SHP77 (cell line): ENCODE results near the gene KRTAP10-5.
"Not testable (repeated sequence)": the region's sequence is repeated elsewhere in the genome, so short reads cannot be mapped to it uniquely, and the experiment has no call there.

Experiments
- DNase-seq, 2 experiments: peaks; one replicate each; lab custom pipeline; 2025; lab: John Stamatoyannopoulos, UW

The KRTAP10-5 gene, protein sequence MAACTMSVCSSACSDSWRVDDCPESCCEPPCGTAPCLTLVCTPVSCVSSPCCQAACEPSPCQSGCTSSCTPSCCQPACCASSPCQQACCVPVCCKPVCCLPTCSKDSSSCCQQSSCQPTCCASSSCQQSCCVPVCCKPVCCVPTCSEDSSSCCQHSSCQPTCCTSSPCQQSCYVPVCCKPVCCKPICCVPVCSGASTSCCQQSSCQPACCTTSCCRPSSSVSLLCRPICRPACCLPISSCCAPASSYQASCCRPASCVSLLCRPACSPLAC

DNA sequence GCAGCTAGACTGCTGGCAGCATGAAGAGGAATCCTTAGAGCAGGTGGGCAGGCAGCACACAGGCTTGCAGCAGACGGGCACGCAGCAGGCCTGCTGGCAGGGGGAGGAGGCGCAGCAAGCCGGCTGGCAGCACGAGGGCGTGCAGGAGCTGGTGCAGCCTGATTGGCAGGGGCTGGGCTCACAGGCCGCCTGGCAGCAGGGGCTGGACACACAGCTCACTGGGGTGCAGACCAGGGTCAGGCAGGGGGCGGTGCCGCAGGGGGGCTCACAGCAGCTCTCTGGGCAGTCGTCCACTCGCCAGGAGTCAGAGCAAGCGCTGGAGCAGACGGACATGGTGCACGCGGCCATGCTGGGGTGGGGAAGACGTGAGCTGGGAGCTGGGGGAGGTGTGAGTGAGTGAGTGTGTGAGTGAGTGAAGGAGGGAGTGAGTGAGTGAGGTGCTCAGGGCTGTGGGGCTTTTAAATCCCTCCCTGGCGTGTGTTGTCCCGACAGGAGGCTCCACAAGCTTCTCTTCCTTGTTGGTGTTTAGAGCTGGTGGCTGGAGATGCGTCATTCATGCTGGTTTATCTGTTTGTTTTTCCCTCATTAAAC is at the start of gene KRTAP10-5:
KRTAP10-5 (minus strand) TSS at position 374 of the 591 bp plus-strand sequence; CDS start at position 348, 26 bp downstream.
- DNase-seq = peak in 1 of 2 experiments; percentile 69

DNA sequence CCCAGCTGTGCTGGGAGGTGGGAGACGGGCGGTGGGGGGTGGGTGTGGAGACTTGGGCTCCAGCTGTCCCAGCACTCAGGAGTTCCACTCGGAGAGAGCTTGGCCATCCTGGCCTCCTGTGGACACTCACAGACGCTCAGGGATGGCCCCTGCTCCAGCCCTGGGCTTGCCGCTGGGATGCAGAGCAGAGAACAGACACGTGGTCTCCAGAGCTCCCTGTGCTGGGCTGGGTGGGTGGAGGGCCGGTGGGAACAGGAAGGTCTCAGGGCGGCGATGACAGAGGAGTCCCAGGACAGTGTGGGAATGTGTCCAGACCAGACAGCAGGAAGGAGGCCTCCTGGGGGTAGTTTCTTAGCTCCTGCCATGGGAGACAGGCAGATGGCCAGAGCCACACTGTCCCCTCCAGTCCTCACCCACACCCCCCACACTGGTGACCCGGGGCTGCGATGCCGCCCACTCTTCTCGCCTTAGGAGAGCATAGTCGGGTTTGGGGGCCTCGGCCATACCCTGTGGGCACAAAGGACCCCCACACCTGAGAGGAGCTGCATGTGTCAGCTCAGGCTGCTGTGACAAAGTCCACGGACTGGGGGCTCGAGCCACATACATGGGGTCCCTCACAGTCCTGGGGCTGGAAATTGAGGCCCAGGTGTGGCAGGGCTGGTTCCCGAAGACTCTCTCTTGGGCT is 48.4 kb upstream of the KRTAP10-5 start:
- DNase-seq = no peak

DNA sequence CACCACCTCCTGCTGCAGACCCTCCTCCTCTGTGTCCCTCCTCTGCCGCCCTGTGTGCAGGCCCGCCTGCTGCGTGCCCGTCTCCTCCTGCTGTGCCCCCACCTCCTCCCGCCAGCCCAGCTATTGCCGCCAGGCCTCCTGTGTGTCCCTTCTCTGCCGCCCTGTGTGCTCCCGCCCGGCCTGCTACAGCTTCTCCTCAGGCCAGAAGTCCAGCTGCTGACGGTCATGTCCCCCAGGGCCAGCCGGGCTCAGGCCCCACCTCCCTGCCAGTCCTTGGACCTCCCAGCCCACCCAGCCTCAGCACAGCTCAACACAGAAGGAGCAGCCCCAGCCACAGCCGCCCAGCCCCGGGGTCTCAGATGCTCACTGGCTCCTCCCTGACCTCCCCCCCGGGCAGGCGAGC is 47.4 kb upstream of the KRTAP10-5 start:
- DNase-seq = not testable (repeated sequence)

DNA sequence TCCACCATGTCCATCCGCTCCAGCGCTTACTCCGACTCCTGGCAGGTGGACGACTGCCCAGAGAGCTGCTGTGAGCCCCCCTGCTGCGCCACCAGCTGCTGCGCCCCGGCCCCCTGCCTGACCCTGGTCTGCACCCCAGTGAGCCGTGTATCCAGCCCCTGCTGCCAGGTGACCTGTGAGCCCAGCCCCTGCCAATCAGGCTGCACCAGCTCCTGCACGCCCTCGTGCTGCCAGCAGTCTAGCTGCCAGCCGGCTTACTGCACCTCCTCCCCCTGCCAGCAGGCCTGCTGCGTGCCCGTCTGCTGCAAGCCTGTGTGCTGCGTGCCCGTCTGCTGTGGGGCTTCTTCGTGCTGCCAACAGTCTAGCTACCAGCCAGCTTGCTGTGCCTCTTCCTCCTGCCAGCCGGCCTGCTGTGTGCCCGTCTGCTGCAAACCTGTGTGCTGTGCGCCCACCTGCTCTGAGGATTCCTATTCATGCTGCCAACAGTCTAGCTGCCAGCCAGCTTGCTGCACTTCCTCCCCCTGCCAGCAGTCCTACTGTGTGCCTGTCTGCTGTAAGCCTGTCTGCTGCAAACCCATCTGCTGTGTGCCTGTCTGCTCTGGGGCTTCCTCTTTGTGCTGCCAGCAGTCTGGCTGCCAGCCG is 46.9 kb upstream of the KRTAP10-5 start:
- not testable (repeated sequence) for DNase-seq

DNA sequence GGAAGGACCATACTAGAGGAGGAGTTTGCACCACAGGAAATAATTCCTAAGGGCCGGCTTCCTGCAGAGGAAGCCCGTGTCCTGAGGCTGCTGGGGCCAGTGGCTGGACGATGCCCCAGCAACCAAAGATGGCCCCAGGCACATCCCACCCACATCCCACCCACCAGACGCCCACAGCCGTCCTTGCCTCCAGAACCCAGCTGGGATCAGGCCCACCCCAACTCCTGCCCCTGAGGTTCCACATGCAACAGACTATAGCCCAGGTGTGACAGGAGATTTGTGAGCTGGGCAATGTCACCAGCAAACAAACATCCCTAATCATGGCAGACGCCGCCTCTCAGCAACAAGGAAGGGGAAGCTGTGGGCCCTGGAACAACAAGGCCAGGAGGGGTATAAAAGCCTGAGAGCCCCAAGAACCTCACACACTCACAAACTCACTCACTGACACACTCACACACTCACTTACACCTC is 46.3 kb upstream of the KRTAP10-5 start, which contains the start of gene KRTAP10-9:
KRTAP10-9 (plus strand) TSS at position 421 of the 471 bp plus-strand sequence. CDS start 79 bp downstream, outside the sequence.
- DNase-seq = no peak

DNA sequence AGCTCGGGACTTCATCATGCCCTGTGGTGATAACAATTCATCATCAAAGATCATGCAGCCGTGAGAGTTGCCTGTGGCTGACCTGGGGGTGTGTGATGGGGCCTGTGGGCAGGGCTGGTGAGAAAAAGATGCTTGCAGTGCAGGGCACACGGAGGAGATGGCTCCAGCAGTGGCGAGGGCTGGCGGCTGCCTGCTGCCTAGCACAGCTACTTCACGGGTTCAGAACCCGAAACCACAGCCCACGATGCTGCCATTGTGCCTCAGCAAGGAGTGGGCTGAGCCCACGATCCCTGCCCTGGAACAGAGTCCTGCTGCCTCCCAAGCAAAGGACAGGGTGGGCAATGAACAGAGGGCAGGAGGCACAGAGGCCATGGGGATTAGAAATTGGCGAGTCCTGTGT is 45.9 kb upstream of the KRTAP10-5 start:
- no peak for DNase-seq

DNA sequence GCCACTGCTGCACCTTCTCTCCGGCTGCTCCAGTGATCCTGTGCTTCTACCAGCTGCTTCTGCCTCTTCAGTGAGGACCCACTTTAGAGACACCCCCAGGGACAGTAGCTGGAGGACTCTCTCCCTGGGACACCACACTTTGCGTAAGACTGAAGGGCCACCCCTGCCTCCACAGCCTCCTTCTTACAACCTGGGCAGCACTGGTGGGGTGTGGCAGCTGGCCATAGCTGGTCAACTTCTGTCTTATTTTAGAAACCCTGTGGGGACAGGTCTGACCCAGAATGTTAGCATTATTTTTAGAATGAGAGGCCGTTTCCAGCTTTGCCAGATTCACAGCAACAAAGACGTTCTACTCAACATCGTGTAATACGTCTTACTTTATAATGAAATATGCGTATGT is 45.4 kb upstream of the KRTAP10-5 start:
- DNase-seq = no peak

DNA sequence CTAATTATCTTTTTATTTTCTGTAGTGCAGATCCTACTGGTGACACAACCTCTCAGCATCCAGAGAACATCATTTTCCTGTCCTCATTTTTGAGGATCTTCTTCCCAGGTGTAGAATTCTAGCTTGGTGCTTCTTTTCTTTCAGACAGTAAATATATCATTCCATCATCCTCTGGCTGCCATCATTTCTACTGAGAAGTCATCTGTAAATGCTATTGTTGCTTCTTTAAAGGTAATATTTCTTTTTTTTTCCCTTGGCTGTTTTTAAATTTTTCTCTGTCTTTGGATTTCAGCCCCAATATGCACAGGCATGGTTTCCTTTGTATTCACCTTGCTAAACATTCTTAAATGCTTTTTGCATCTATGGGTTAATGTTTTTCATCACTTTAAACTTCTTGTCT is 43.2 kb upstream of the KRTAP10-5 start:
- DNase-seq = no peak

DNA sequence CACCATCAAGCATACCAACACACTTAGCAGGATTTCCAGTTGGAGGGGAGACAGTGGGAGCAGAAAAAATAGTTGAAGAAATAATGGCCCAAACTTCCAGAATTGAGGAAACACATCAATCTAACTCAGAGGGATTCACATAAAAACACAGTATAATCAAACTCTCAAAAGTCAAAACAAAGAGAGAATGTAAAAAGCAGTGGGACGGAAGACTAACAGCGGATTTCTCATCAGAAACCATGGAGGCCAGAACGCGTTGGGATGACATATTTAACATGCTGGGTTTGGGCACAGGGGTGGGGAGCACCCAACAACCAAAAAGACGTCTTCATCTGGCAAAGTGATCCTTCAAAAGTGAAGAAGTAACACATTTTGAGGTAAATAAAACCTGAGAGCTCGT is 39.5 kb upstream of the KRTAP10-5 start:
- no peak for DNase-seq

DNA sequence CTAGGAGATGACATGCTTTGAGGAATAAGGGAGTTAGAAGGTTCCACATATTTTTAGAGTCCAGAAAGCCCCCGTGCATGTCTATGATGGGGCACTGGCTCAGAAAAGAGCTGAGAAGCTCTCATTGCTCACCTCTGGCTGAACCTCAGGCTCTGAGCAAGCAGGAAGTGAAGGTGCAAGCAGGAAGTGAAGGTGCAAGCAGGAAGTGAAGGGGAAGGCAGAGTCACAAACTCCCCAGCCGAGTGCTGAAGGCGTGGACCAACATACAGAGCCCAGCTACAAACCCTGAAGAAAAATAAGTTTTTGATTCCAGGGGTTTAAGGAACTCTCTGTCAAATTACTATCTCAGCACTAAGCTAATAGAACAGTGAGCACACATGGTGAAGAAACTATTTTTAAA is 38.5 kb upstream of the KRTAP10-5 start:
- no peak for DNase-seq

DNA sequence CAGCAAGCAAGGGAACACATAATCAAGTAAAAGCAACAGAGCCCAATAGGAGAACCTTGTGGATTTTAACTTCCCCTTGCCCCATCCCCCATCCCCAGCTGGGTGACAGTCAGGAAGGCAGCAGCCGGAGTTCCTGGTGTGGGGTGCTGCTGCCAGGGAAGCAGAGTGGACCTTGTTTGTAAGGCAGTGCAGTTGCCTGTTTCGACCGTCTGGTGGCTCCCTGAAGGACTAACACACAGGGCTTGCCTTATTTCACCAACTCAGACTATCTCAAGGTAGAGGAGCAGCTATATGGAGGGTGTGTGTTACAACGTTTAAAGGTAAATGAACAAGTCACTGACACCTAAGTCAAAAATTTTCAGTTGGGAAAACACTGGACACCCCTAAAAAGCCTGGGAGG is 38.1 kb upstream of the KRTAP10-5 start:
- no peak for DNase-seq

DNA sequence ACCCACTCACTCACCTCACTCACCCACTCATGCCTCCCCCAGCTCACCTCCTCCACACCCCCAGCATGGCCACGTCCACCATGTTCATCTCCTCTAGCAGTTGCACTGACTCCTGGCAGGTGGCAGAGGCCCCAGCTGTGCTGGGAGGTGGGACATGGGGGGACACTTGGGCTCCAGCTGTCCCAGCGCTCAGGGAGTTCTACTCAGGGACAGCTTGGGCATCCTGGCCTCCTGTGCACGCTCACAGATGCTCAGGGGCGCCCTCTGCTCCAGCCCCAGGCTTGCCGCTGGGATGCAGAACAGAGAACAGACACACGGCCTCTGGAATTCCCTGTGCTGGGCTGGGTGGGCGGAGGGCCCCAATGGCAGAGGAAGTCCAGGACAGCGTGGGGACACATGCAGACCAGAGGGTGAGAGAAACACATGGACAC is 36.7 kb upstream of the KRTAP10-5 start:
- no peak for DNase-seq

DNA sequence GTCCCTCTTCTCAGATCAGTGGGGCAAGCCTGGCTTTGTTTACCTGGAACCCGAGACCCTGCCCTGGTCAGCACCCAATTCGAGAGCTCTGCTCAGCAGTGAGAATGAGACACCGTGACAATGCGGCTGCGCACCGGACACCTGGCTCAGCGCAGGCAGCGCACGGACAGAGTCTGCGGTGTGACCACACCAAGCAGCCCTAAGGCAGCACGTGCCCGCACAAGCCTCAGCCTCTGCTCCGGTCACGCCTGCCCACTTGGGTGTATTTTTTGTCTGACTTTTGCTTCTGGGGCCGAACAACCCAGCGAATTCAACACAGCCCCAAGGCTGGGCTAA is 36.2 kb upstream of the KRTAP10-5 start:
- DNase-seq = no peak

DNA sequence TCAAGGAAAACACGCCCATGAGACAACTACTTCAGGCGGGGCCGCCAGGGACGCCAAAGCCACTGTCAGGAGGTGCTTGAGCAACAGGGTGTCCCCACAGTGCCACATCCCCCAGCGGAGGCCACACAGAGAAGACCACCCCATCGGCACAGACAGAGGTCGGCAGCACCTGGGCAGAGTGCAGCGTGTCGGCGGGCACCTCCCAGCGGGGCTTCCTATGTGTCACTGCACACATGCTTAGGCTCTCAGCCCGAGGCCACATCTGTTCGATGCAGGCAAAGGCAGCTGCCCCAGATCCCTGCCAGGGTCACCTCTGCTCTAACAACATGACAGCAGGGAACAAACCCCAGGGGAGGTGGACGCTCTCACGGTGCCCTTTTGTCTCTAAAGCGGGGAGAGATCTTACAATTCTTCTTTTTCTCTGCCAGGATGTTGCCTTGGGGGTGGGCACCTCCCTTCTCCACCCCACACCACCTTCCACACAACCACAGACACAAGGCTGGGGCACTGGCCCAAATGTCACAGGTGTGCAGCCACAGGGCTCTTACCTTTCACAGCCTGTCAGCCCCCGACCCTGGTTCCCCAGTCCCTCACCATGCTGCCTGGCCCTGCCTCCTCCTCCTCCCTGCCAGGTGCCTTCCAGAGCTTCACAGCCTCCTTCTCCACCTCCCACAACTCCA is 35.6 kb upstream of the KRTAP10-5 start:
- no peak for DNase-seq

DNA sequence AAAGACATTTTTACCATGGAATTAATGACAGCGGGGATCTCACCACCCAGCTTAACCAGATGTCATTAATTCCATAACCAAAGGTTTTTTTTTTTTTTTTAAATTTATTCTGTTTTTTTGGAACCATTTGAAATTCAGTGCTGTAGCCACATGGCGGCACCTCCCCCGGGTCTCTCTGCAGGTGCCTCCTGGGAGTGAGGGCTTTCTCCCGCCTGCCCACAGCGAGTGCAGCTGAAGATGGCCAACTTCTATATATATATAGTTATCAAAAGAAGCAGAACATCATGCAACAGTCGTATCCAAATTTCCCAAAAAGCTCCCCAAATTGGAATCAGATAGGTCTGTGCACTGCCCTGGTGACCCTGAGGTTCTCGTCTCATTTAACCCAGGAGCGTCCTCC is 35.1 kb upstream of the KRTAP10-5 start:
- no peak for DNase-seq

DNA sequence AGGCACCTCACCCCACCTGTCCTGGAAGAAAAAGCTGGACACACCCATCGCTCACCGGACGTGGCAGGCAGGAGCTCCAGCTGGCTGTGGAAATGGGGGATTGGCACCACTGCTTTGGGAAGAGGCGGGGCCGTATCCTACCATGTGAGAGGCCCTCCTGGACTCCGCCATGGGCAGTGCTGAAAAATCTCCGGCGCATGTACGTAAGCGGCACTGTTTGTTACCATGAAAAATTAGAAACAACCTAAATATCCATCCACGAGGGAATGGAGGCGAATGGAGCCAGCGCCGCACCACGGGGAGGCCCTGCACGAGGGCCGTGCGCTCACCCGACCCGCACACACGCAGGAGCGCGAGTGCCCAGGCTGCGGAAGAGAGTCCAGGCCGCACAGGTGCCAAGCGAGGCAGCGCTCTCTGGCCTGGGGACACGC is 34.6 kb upstream of the KRTAP10-5 start:
- DNase-seq = no peak

DNA sequence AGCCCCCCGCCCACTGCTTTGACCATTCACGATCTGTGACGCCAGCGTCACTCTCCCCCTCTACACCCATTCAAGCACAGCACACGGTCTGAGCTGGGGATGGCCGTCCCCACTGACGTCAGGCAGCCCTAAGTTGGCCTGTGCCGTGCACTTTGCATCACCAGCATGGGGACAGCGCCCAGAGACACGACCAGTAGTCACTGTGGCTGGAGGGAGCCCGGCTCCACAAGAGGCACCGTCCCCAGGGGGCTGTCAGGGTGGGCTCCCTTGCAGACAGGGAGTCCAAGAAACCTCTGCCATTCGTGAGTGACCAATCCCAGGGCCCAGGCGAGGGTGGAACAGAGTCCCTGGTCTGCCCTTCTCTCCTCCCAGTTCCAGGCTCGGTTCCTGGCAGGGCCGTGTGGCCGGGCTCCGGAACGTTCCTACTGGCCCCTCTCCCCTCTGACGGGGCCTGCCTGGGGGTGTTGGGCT is 33.8 kb upstream of the KRTAP10-5 start:
- DNase-seq = no peak

DNA sequence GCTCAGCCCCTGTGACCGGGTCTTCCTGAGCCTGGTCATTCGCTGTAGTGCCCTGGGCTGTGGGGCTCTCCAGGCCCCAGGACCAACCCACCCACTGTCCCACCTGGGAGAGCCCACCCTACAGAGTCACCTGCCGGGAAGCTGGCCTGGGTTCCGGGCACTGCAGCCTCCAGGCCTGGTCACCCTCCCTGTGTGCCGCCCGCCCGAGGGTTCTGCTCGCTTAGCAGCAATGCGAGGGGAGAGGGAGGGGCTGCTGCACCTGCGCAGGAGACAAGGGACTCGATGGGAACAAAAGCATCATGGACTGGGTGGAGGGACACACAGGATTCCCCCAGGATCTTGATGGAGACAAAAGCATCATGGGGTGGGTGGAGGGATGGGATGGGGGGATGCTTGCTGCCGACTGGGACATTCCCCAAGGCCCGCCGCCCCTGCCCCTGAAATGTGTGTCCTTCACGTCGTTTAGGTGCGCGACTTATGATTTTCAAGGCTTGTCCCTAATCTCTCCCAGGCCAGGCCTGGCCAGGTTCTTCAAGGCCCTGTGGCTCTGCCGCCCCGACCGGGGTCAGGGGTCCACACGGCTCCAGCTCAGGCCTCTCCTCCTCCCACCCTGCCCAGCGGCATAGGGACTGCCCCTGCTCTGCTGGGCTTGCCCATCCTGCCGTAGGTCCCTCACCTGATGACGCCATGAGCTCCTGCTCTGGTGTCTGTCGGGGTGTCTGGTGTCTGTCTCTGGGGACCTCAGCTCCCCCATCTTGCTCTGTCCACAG is 33.2 kb upstream of the KRTAP10-5 start:
- no peak for DNase-seq

DNA sequence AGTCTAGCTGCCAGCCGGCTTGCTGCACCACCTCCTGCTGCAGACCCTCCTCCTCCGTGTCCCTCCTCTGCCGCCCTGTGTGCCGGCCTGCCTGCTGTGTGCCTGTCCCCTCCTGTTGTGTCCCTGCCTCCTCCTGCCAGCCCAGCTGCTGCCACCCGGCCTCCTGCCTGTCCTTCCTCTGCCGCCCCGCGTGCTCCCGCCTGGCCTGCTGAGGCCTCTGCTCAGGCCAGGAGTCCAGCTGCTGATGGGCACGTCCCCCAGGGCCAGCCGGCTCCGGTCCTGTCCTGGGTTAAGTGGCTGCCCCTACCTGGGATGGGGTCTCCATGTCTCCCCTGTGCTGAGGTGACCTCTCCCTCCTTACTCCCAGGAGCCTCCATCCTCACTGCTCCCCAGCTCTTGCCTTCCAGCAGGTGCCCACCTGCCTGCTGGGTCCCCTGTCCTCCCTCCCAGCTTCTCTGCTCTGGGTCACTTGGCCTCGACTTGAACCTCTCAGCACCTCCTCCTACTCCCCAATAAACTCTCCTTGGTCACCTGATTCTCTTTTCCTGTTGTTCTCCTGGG is 32.3 kb upstream of the KRTAP10-5 start:
- DNase-seq = no peak

DNA sequence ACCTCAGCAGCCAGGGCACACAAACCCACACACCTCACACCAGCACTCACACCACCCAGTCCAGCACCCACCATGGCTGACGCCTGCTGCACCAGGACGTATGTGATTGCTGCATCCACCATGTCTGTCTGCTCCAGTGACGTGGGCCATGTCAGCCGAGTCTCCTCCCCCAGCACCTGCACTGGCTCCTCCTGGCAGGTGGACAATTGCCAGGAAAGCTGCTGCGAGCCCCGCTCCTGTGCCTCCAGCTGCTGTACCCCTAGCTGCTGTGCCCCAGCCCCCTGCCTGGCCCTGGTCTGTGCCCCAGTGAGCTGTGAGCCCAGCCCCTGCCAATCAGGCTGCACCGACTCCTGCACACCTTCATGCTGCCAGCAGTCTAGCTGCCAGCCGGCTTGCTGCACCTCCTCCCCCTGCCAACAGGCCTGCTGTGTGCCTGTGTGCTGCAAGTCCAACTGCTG is 31.7 kb upstream of the KRTAP10-5 start, which contains the start of gene KRTAP10-8:
KRTAP10-8 (plus strand) TSS at position 51 of the 458 bp plus-strand sequence; CDS start at position 73, 22 bp downstream.
- peak in 1 of 2 experiments; percentile 13 for DNase-seq
